T-cell (primary cell): ENCODE data around the gene NOS1. TPM values are rescaled to one million over a fixed set of nuclear protein-coding genes. Genes with fewer than 3 reads are reported as not detected.

Experiments
- ATAC-seq, 4 experiments: fragments of 200-7000 bp in 3 of 4; fragments of 150-1000 bp in 1 of 4; cut with Tn5 transposase; replicated peaks in 1 of 4; 1 replicate in 3 of 4; 2 replicates in 1 of 4; pipeline ENCODE4 v1.10.0; 2021; ENCODE audit warnings: moderate library complexity in 3 of 4, mild to moderate bottlenecking in 2 of 4, moderate number of reproducible peaks in 1 of 4
- CTCF ChIA-PET, 2 donors: fragments of 300-600 bp; sonication (Branson Sonifier 250); formaldehyde crosslinking; loops; one replicate each; lab custom pipeline; 2022; ENCODE audit warnings: antibody characterized with exemption in 2 of 2; lab: Charles Lee
- POLR2A ChIA-PET, 2 donors: fragments of 300-600 bp; sonication (Branson Sonifier 250); formaldehyde crosslinking; loops; one replicate each; lab custom pipeline; 2022; ENCODE audit warnings: antibody characterized with exemption in 2 of 2; lab: Charles Lee
- DNase-seq, 35 experiments: peaks; one replicate each; pipeline versions ENCODE4 v3.0.0 to v3.0.0-alpha.2; 2013 to 2023
- H3K27ac ChIP-seq: one replicate; pipeline ENCODE4 v1.5.1; 2013; ENCODE audit warnings: low read length
- H3K27me3 ChIP-seq, 2 experiments: replicated peaks in 1 of 2; 1 replicate in 1 of 2; 2 replicates in 1 of 2; pipeline versions ENCODE4 v1.6.1 to v1.7.0; 2013; ENCODE audit warnings: low read length in 1 of 2, mixed read lengths in 1 of 2; ENCODE audit not compliant: control insufficient read depth in 2 of 2, insufficient read depth in 2 of 2; ENCODE audit errors: extremely low read depth in 1 of 2
- H3K36me3 ChIP-seq, 2 donors: 1 replicate in 1 of 2; 2 replicates in 1 of 2; pipeline versions ENCODE4 v1.6.1 to v1.7.0; 2013; ENCODE audit warnings: low read length in 1 of 2; ENCODE audit not compliant: control insufficient read depth in 2 of 2, insufficient read depth in 1 of 2; ENCODE audit errors: extremely low read depth in 1 of 2
- H3K4me1 ChIP-seq, 2 experiments: 1 replicate in 1 of 2; 2 replicates in 1 of 2; pipeline versions ENCODE4 v1.6.1 to v1.7.0; 2013; ENCODE audit warnings: low read length in 2 of 2, mixed read lengths in 1 of 2; ENCODE audit not compliant: insufficient read depth in 2 of 2, control insufficient read depth in 1 of 2; ENCODE audit errors: extremely low read depth in 1 of 2
- H3K4me3 ChIP-seq, 2 donors: 1 replicate in 1 of 2; 2 replicates in 1 of 2; pipeline versions ENCODE4 v1.5.1 to v1.7.0; 2013; ENCODE audit warnings: mild to moderate bottlenecking in 2 of 2, low read length in 1 of 2, moderate library complexity in 1 of 2; ENCODE audit not compliant: control insufficient read depth in 1 of 2; ENCODE audit errors: extremely low read depth in 1 of 2
- H3K9me3 ChIP-seq: 2 replicates; pipeline ENCODE4 v1.7.0; 2013
- H3K27ac Mint-ChIP-seq, 2 donors: one replicate each; pipeline ENCODE4 v1.8.0; 2020 to 2021; ENCODE audit warnings: mild to moderate bottlenecking in 2 of 2, mixed read lengths in 2 of 2
- H3K27me3 Mint-ChIP-seq, 2 donors: one replicate each; pipeline ENCODE4 v1.8.0; 2021 to 2022; ENCODE audit warnings: mixed read lengths in 2 of 2
- H3K36me3 Mint-ChIP-seq: one replicate; pipeline ENCODE4 v1.8.0; 2021; ENCODE audit warnings: mixed read lengths
- H3K4me1 Mint-ChIP-seq, 3 donors: one replicate each; pipeline ENCODE4 v1.8.0; 2020 to 2022; ENCODE audit warnings: mixed read lengths in 3 of 3, mild to moderate bottlenecking in 1 of 3
- H3K4me3 Mint-ChIP-seq, 3 donors: one replicate each; pipeline ENCODE4 v1.8.0; 2020 to 2022; ENCODE audit warnings: mild to moderate bottlenecking in 3 of 3, mixed read lengths in 3 of 3, moderate library complexity in 3 of 3
- H3K9me3 Mint-ChIP-seq, 3 donors: one replicate each; pipeline ENCODE4 v1.8.0; 2020 to 2022; ENCODE audit warnings: mixed read lengths in 3 of 3
- WGBS: methylation state at CpG from one replicate; pipeline ENCODE4 v1.1.5; 2013; ENCODE audit warnings: missing lambda C conversion rate; ENCODE audit not compliant: insufficient coverage; 5-methylcytosine and 5-hydroxymethylcytosine counted together
- total RNA-seq, 35 experiments: library from RNA in 6 of 35; stranded (reverse) in 6 of 35; fragments of 120-200 nt in 1 of 35; gene quantifications; one replicate each; pipeline versions ENCODE4 v1.2.1 to v1.2.4 and lab custom pipeline; 2013 to 2026

Gene NOS1
- total RNA-seq, 5 donors from 2014 or later (not counting 1 experiment from before 2014, with no cell fraction given): 0.03 TPM; not detected in 4

DNA sequence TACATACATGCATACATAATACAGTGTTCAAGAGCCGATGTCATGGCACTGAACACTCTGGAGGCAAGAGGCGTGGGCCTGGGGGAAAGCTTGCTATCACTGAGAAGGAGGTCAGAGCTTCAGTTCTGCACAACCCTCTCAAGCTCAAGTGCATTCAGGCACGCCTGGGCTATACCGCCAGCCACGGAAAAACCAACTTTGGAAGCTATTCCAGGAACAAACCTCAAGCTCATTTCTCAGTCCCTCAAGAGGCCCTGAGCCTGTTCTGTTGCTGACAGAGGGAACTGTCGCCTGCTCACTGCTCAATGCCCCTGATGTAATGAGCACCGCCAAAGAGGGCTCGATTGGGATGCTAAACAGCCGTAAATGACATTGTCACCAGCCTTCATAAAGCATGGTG is 9.2 kb downstream of the NOS1 start:
- H3K27me3 ChIP-seq: peaks cover 0 to 8% of the 10 kb centered on the region in 2 experiments
- ATAC-seq (no peak), DNase-seq (no peak)
- H3K36me3 Mint-ChIP-seq: no peaks in the 10 kb centered on the region
- H3K27ac ChIP-seq: no peak overlapping the region
- 77% methylated on average over 4 of the region's 9 CpGs for WGBS
- no peak overlapping the region for H3K4me3 ChIP-seq
- H3K27ac Mint-ChIP-seq: no peak overlapping the region
- POLR2A ChIA-PET: no interaction called here
- H3K9me3 Mint-ChIP-seq: no peaks in the 10 kb centered on the region
- CTCF ChIA-PET: no interaction called here
- no peak overlapping the region for H3K4me3 Mint-ChIP-seq
- H3K4me1 Mint-ChIP-seq: no peaks in the 10 kb centered on the region
- no peaks in the 10 kb centered on the region for H3K36me3 ChIP-seq
- H3K4me1 ChIP-seq: no peaks in the 10 kb centered on the region
- peaks cover 7 to 11% of the 10 kb centered on the region in 2 donors for H3K27me3 Mint-ChIP-seq
- H3K9me3 ChIP-seq: no peaks in the 10 kb centered on the region

DNA sequence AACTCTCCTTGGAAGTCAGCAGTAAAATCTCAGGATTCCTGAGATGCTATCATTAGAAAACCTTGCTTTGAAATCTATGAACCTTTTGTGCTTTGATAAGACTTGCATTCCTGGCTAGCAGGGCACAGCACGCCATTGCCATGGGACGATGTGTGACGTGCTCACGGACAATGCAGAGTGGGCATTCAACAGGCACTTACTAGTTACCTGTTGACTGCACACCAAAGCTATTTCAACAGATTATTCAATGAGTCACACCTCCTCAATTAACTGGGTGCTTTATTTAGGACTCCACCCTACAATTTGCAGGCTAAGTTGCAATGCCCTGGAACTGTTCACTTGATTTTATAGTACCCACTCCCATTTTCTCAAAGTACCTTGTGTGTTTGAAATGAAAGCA is 11.3 kb downstream of the NOS1 start:
- no peaks in the 10 kb centered on the region for H3K4me1 ChIP-seq
- WGBS: 98% methylated on average over 4 of the region's 4 CpGs
- DNase-seq (no peak), ATAC-seq (no peak)
- Mint-ChIP-seq H3K4me1 (no peaks in the 10 kb centered on the region), H3K27me3 (no peaks in the 10 kb centered on the region), H3K36me3 (no peaks in the 10 kb centered on the region), H3K27ac (no peak overlapping the region), H3K9me3 (peaks cover 0 to 3% (median 0%) of the 10 kb centered on the region in 3 donors), H3K4me3 (no peak overlapping the region)
- H3K9me3 ChIP-seq: no peaks in the 10 kb centered on the region
- ChIA-PET CTCF (no interaction called here), POLR2A (no interaction called here)
- H3K27me3 ChIP-seq: no peaks in the 10 kb centered on the region
- H3K4me3 ChIP-seq: no peak overlapping the region
- no peak overlapping the region for H3K27ac ChIP-seq
- H3K36me3 ChIP-seq: no peaks in the 10 kb centered on the region

DNA sequence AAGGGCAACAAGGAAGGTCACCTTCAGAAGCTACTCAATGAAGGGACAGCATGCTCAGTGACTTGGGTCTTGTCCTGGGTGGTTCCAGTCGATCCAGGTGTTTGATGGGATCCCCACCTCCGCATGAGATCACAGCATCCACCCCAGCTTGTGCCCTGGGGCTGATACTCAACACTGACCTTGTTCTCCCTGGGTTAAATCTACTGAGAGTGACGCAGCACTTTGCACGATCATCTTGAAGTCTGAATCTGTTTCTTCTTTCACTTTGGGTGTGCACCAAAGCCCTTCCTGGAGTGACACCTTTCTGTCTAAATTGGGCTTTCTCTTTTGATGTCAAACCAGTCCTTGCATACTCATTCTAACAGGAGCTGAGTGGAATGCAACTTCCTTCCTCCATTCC is 13.8 kb downstream of the NOS1 start:
- H3K4me1 Mint-ChIP-seq: no peaks in the 10 kb centered on the region
- Histone ChIP-seq H3K4me1 (no peaks in the 10 kb centered on the region), H3K36me3 (no peaks in the 10 kb centered on the region), H3K27ac (no peak overlapping the region), H3K9me3 (no peaks in the 10 kb centered on the region), H3K4me3 (no peak overlapping the region), H3K27me3 (peaks cover 0 to 2% of the 10 kb centered on the region in 2 experiments)
- H3K27ac Mint-ChIP-seq: no peak overlapping the region
- no peak for ATAC-seq
- H3K27me3 Mint-ChIP-seq: peaks cover 0 to 4% of the 10 kb centered on the region in 2 donors
- POLR2A ChIA-PET: no interaction called here
- WGBS: 48% methylated on average over 4 of the region's 4 CpGs
- no peaks in the 10 kb centered on the region for H3K36me3 Mint-ChIP-seq
- H3K9me3 Mint-ChIP-seq: peaks cover under 1 to 5% (median 4%) of the 10 kb centered on the region in 3 donors
- no peak for DNase-seq
- H3K4me3 Mint-ChIP-seq: no peak overlapping the region
- CTCF ChIA-PET: no interaction called here

DNA sequence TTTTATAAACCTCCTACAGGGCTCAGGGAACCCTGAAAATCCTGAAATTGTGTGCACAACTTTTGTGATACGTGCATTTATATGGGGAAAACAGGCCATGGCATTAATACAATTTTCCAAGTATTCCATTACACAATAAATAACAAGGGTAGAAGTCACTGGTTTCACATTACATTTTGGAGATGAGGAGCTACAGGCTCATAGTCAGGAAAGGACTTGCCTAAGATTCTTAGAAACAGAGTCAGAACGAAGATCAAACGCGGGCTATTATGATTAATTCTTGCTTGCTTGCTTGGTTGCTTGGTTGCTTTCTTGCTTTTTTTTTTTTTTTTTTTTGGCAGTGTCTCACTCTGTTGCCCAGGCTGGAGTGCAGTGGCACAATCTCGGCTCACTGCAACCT is 16.7 kb downstream of the NOS1 start:
- POLR2A ChIA-PET: no interaction called here
- Mint-ChIP-seq H3K36me3 (no peaks in the 10 kb centered on the region), H3K9me3 (peaks cover 8 to 12% (median 9%) of the 10 kb centered on the region in 3 donors), H3K4me3 (no peak overlapping the region), H3K27ac (no peak overlapping the region), H3K4me1 (no peaks in the 10 kb centered on the region), H3K27me3 (peaks cover 4% of the 10 kb centered on the region in 2 donors)
- no peak for ATAC-seq
- no peak overlapping the region for H3K4me3 ChIP-seq
- no CpG with 5 or more reads among the region's 5 CpGs for WGBS
- no peaks in the 10 kb centered on the region for H3K4me1 ChIP-seq
- CTCF ChIA-PET: no interaction called here
- H3K27ac ChIP-seq: no peak overlapping the region
- H3K9me3 ChIP-seq: no peaks in the 10 kb centered on the region
- H3K36me3 ChIP-seq: no peaks in the 10 kb centered on the region
- no peak for DNase-seq
- peaks cover 0 to 8% of the 10 kb centered on the region in 2 experiments for H3K27me3 ChIP-seq

DNA sequence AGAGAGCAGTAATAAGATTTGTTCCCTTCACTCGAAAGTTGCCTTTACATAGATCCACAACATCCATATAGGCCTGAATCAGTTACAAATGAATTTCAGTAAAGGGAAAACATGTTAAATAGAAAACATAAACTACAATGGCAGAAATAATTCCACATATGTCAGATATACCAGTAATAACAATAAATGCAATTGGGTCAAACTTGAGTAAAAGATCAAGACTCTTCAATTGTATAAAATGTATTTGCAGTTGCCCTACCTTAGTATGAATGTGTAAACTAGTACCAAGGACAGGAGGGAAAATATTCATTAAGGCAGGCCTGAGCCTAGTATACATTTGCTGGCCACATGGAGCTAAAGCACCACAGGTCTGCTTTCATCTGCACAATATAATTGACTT is 17.6 kb downstream of the NOS1 start:
- no peak for DNase-seq
- Mint-ChIP-seq H3K27me3 (peaks cover 4 to 8% of the 10 kb centered on the region in 2 donors), H3K4me3 (no peak overlapping the region), H3K9me3 (peaks cover 8 to 12% (median 9%) of the 10 kb centered on the region in 3 donors), H3K36me3 (no peaks in the 10 kb centered on the region), H3K27ac (no peak overlapping the region), H3K4me1 (no peaks in the 10 kb centered on the region)
- Histone ChIP-seq H3K27ac (no peak overlapping the region), H3K27me3 (peaks cover 0 to 8% of the 10 kb centered on the region in 2 experiments), H3K9me3 (no peaks in the 10 kb centered on the region), H3K36me3 (no peaks in the 10 kb centered on the region), H3K4me3 (no peak overlapping the region), H3K4me1 (no peaks in the 10 kb centered on the region)
- WGBS: no CpG with 5 or more reads among the region's 1 CpG
- CTCF ChIA-PET: no interaction called here
- no peak for ATAC-seq
- POLR2A ChIA-PET: no interaction called here

DNA sequence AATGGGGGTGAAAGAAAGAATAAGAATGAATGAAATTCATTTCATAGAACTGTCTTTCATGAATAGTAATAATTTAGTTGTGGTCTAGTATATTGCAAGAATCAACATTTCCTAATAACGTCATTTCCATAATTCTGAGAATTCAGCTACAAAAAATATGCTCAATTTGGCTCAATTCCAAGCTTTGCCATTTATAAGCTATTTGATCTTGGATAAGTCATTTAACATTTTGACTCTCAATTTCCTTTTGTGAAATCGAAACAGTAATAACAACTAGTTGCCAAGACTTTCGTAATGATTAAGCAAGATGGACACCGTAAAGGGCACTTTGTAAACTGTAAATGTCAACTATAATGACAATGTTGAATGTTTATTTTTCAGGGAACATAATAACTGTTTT is 18.1 kb downstream of the NOS1 start:
- H3K4me1 ChIP-seq: no peaks in the 10 kb centered on the region
- ChIA-PET CTCF (no interaction called here), POLR2A (no interaction called here)
- H3K36me3 ChIP-seq: no peaks in the 10 kb centered on the region
- H3K27me3 Mint-ChIP-seq: peaks cover 4 to 8% of the 10 kb centered on the region in 2 donors
- no peaks in the 10 kb centered on the region for H3K9me3 ChIP-seq
- H3K36me3 Mint-ChIP-seq: no peaks in the 10 kb centered on the region
- DNase-seq: no peak
- no peak overlapping the region for H3K27ac Mint-ChIP-seq
- H3K27ac ChIP-seq: no peak overlapping the region
- H3K4me3 ChIP-seq: no peak overlapping the region
- H3K9me3 Mint-ChIP-seq: peaks cover 8 to 12% (median 9%) of the 10 kb centered on the region in 3 donors
- no CpG with 5 or more reads among the region's 4 CpGs for WGBS
- H3K27me3 ChIP-seq: peaks cover 0 to 8% of the 10 kb centered on the region in 2 experiments
- ATAC-seq: no peak
- H3K4me1 Mint-ChIP-seq: no peaks in the 10 kb centered on the region
- H3K4me3 Mint-ChIP-seq: no peak overlapping the region

DNA sequence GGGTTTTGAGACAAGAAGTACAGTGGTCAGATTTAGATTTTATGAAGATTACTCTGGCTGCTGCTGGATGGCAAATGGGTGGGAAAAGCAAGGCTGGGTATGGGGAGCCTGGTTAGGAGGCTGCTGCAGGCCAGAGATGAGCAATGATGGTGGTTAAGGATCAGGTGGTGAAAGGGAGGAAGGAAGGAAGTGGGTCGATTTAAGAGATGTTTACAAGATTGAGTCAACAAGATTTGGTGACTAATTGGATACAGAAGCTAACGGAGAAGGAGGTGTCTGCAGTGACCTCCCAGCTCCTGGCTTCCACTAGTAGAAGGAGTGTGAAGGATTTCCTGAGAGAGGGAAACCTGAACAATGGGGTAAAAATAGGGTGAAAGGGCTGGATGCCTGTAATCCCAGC is 18.7 kb downstream of the NOS1 start:
- POLR2A ChIA-PET: no interaction called here
- H3K4me1 Mint-ChIP-seq: no peaks in the 10 kb centered on the region
- no peaks in the 10 kb centered on the region for H3K36me3 ChIP-seq
- no peak overlapping the region for H3K4me3 ChIP-seq
- H3K27ac ChIP-seq: no peak overlapping the region
- peaks cover 0 to 10% of the 10 kb centered on the region in 2 experiments for H3K27me3 ChIP-seq
- no peaks in the 10 kb centered on the region for H3K9me3 ChIP-seq
- CTCF ChIA-PET: no interaction called here
- ATAC-seq (no peak), DNase-seq (no peak)
- no peaks in the 10 kb centered on the region for H3K36me3 Mint-ChIP-seq
- peaks cover 4 to 8% of the 10 kb centered on the region in 2 donors for H3K27me3 Mint-ChIP-seq
- no peaks in the 10 kb centered on the region for H3K4me1 ChIP-seq
- WGBS: 33% methylated on average over 2 of the region's 2 CpGs
- H3K4me3 Mint-ChIP-seq: no peak overlapping the region
- H3K9me3 Mint-ChIP-seq: peaks cover 8 to 12% (median 9%) of the 10 kb centered on the region in 3 donors
- H3K27ac Mint-ChIP-seq: no peak overlapping the region
